A673 (cell line): Measurements from ENCODE around the gene ANKRD23. TPM values are rescaled to one million over a fixed set of nuclear protein-coding genes. Genes with fewer than 3 reads are reported as not detected.
A peak's percentile ranks its signal among the peaks of the same experiment; 100 is the strongest.

Experiments
- Bru-seq: library from RNA; stranded (reverse); fragments of 400-500 nt; gene quantifications from one replicate; lab custom pipeline; 2021; lab: Mats Ljungman, UMichigan
- BruChase-seq, 2 experiments: library from RNA; stranded (reverse); fragments of 400-500 nt; gene quantifications; one replicate each; lab custom pipeline; 2021; lab: Mats Ljungman, UMichigan
- BruUV-seq: library from RNA; stranded (reverse); fragments of 400-500 nt; replicated peaks from 2 replicates; lab custom pipeline; 2021; lab: Mats Ljungman, UMichigan
- CTCF ChIA-PET: fragments of 300-600 bp; sonication (Branson Sonifier 250); formaldehyde crosslinking; loops from one replicate; lab custom pipeline; 2022; ENCODE audit warnings: antibody characterized with exemption; lab: Charles Lee
- POLR2A ChIA-PET: fragments of 300-600 bp; sonication (Branson Sonifier 250); formaldehyde crosslinking; loops from one replicate; lab custom pipeline; 2022; ENCODE audit warnings: antibody characterized with exemption; ENCODE audit not compliant: low non-redundant PET; lab: Charles Lee
- DNase-seq: peaks from one replicate; pipeline ENCODE4 v3.0.0-alpha.2; 2015; ENCODE audit warnings: low spot score
- H3K27ac ChIP-seq: fragments of 200-600 bp; sonication (generic); 2 replicates; pipeline ENCODE4 v1.5.1; 2016; ENCODE audit warnings: mixed run types, low read depth, mild to moderate bottlenecking, mixed read lengths, antibody characterized with exemption, low read length; ENCODE audit not compliant: poor library complexity, severe bottlenecking
- H3K27me3 ChIP-seq: fragments of 200-600 bp; sonication (generic); replicated peaks from 2 replicates; pipeline ENCODE4 v1.6.1; 2017; ENCODE audit warnings: mixed run types, low read depth, mild to moderate bottlenecking, mixed read lengths, antibody characterized with exemption, low read length; ENCODE audit not compliant: insufficient read depth, poor library complexity
- H3K36me3 ChIP-seq: fragments of 200-600 bp; sonication (generic); 2 replicates; pipeline ENCODE4 v1.6.1; 2016; ENCODE audit warnings: mixed run types, mild to moderate bottlenecking, mixed read lengths, antibody characterized with exemption, low read length; ENCODE audit not compliant: insufficient read depth, poor library complexity, severe bottlenecking
- H3K4me1 ChIP-seq: fragments of 200-600 bp; sonication (generic); 2 replicates; pipeline ENCODE4 v1.6.1; 2017; ENCODE audit warnings: mixed run types, mild to moderate bottlenecking, mixed read lengths, antibody characterized with exemption, low read length; ENCODE audit not compliant: insufficient read depth, poor library complexity, severe bottlenecking
- H3K4me3 ChIP-seq: fragments of 200-600 bp; sonication (generic); 2 replicates; pipeline ENCODE4 v1.5.1; 2016; ENCODE audit warnings: low read depth, mixed run types, mild to moderate bottlenecking, mixed read lengths, low read length; ENCODE audit not compliant: poor library complexity, severe bottlenecking
- H3K9me3 ChIP-seq: fragments of 200-600 bp; sonication (generic); 2 replicates; pipeline ENCODE4 v1.6.1; 2016; ENCODE audit warnings: mixed run types, low read depth, mild to moderate bottlenecking, mixed read lengths, antibody characterized with exemption, low read length; ENCODE audit not compliant: poor library complexity, severe bottlenecking
- EZH2 ChIP-seq: fragments of 200-600 bp; sonication (generic); IDR thresholded peaks from 2 replicates; pipeline ENCODE4 v1.6.1; 2017; ENCODE audit warnings: borderline replicate concordance, low read depth, mild to moderate bottlenecking, mixed read lengths, antibody characterized with exemption, low read length; ENCODE audit not compliant: poor library complexity, severe bottlenecking
- intact Hi-C: fragments of 100-400 bp; cut with micrococcal nuclease; formaldehyde crosslinking; loops from one replicate; pipeline ENCODE4 v1.10.0; 2022; ENCODE audit not compliant: unreplicated experiment
- long read RNA-seq: library from polyadenylated mRNA; stranded (forward); transcript quantifications from one replicate; pipeline ENCODE4 v2.0.0, GENCODE V29; 2022
- total RNA-seq: library from RNA; stranded (reverse); gene quantifications from 2 replicates; pipeline ENCODE4 v1.2.3, GENCODE V29; 2021
- TF ChIP-seq, protein P1 (sequence below): fragments of 300-800, 200-600 bp; sonication (generic); conservative IDR thresholded peaks from 2 replicates; pipeline ENCODE4 v1.5.1; 2017; ENCODE audit warnings: low read depth, mild to moderate bottlenecking, antibody characterized with exemption, low read length, moderate library complexity, mixed read lengths

Gene ANKRD23
- 6.2 and 8.6 TPM in 2 replicates for total RNA-seq
- percentile 57 among the genes with signal in this experiment for Bru-seq, nascent RNA
- percentile 73 among the genes with signal in this experiment for BruChase-seq, experiment 1, labeled RNA remaining after a 2-hour chase
- BruChase-seq, experiment 2, labeled RNA remaining after a 6-hour chase = percentile 69 among the genes with signal in this experiment
- long read RNA-seq, partial matches to known transcripts = 5 of 21 reads
- long read RNA-seq, other reads (novel, unspliced or antisense) = 16 of 21 reads

- ChIA-PET POLR2A (interaction anchor here (0.5 kb wide), 1 partner anchor 11 kb away, joined by 5 read pairs; no protein-coding TSS in a partner anchor), CTCF (no interaction called here)
- no peak for DNase-seq
- TF ChIP-seq EZH2 = no peak
- TF ChIP-seq, protein P1, sequence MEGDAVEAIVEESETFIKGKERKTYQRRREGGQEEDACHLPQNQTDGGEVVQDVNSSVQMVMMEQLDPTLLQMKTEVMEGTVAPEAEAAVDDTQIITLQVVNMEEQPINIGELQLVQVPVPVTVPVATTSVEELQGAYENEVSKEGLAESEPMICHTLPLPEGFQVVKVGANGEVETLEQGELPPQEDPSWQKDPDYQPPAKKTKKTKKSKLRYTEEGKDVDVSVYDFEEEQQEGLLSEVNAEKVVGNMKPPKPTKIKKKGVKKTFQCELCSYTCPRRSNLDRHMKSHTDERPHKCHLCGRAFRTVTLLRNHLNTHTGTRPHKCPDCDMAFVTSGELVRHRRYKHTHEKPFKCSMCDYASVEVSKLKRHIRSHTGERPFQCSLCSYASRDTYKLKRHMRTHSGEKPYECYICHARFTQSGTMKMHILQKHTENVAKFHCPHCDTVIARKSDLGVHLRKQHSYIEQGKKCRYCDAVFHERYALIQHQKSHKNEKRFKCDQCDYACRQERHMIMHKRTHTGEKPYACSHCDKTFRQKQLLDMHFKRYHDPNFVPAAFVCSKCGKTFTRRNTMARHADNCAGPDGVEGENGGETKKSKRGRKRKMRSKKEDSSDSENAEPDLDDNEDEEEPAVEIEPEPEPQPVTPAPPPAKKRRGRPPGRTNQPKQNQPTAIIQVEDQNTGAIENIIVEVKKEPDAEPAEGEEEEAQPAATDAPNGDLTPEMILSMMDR = no peak
- H3K9me3 ChIP-seq = no peaks in the 10 kb centered on the region
- intact Hi-C loops = no loop called here
- no peak within 1 kb of the TSS for H3K27ac ChIP-seq
- H3K27me3 ChIP-seq = no peaks in the 10 kb centered on the region
- no peaks in the 10 kb centered on the region for H3K4me1 ChIP-seq
- peaks cover 12% of the 10 kb centered on the region for H3K36me3 ChIP-seq
- H3K4me3 ChIP-seq = no peak within 1 kb of the TSS
- no TSS peak for BruUV-seq
Observed at GRCh38 chr2:96843538-96844268, at the start of gene ANKRD23. Gene ANKRD23 (minus strand): TSS chr2:96844021. CDS start chr2:96843992, 29 bp downstream.

GRCh38 chr2:96891591-96892333, 47.9 kb upstream of the ANKRD23 start:
- Histone ChIP-seq H3K4me3 (no peak overlapping the region), H3K9me3 (no peaks in the 10 kb centered on the region), H3K27ac (no peak overlapping the region), H3K27me3 (no peaks in the 10 kb centered on the region), H3K36me3 (no peaks in the 10 kb centered on the region), H3K4me1 (no peaks in the 10 kb centered on the region)
- ChIA-PET CTCF (no interaction called here), POLR2A (no interaction called here)
- DNase-seq = no peak
- BruUV-seq = no TSS peak
- intact Hi-C loops = no loop called here
- no peak for TF ChIP-seq EZH2
- TF ChIP-seq, protein P1 = no peak

DNA sequence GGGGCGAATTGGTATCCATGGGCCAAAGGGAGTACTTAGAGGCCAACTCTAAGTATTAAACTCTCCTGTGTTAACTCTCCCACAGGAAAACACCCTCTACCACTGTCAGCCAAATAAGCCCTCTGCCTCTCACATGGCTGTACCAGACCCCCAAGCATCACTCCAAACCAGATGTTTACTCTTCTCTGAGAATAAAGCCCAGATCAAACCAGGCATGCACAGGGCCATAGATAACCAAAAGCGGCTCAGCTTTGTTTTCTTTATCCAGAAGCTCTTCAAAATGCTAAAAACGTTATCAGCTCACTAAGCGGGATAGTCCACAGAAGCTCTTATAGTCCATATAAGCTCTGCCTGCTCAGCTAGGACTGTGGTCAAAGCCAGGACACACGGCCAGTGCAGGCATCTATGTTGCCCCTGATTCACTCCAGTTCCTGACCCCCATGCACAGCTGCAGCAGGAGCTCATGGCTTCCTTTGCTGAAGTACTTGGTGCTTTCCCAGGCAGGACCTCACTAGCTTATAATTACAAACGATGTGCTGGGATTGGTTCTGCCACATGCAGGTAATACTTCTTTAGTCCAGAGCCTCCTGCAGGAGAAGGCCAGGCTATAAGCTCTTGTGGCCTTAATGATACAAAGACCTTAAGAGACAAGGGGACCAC, 47.0 kb upstream of the ANKRD23 start:
- Histone ChIP-seq H3K36me3 (no peaks in the 10 kb centered on the region), H3K4me1 (no peaks in the 10 kb centered on the region), H3K27ac (no peak overlapping the region), H3K4me3 (no peak overlapping the region), H3K27me3 (no peaks in the 10 kb centered on the region), H3K9me3 (no peaks in the 10 kb centered on the region)
- intact Hi-C loops = no loop called here
- ChIA-PET POLR2A (no interaction called here), CTCF (no interaction called here)
- DNase-seq = no peak
- TF ChIP-seq EZH2 = no peak
- TF ChIP-seq, protein P1 = no peak
- BruUV-seq = no TSS peak
